ENCODE results near the gene KBTBD12. TPM values are rescaled to one million over a fixed set of nuclear protein-coding genes. Genes with fewer than 3 reads are reported as not detected.
A peak's percentile ranks its signal among the peaks of the same experiment; 100 is the strongest.

The KBTBD12 gene
- total RNA-seq, 1 experiment from 2014 or later, result not detected

DNA sequence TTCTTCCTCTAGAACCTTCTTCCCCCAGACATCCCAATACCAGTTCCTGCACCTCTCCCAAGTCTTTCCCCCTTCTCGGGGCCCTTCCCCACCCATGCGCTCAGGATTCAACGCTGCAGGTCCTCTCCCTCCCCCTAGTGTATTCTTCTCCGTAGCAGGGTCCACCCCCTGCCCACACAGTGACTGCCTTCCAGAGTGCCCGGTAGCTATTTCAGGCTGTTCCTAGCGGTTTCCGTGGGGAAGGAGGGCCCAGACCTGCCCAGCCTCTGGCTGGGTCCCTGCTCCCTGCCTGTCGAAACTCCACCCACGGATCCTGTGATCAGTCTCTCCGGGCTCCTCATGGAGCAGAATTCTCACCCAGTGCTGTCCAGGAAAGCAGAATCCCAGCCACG is 92.0 kb downstream of the KBTBD12 start:
- Mint-ChIP-seq H3K9me3 (ENCODE audit: unreplicated experiment) (no peaks in the 10 kb centered on the region), H3K4me3 (ENCODE audit: unreplicated experiment) (no peak overlapping the region), H3K36me3 (ENCODE audit: insufficient read depth, unreplicated experiment) (no peaks in the 10 kb centered on the region), H3K4me1 (ENCODE audit: insufficient read depth, unreplicated experiment) (peaks cover 23% of the 10 kb centered on the region), H3K27ac (ENCODE audit: low read depth, unreplicated experiment) (no peak overlapping the region), H3K27me3 (ENCODE audit: insufficient read depth, unreplicated experiment) (peaks cover 14% of the 10 kb centered on the region)
- no peak for DNase-seq (ENCODE audit: unreplicated experiment)
- ChIA-PET CTCF (no interaction called here), POLR2A (no interaction called here)
- BruUV-seq (replicated peaks), result no TSS peak
- intact Hi-C loops (cut with micrococcal nuclease), result no loop called here
- TF ChIP-seq, protein P1, sequence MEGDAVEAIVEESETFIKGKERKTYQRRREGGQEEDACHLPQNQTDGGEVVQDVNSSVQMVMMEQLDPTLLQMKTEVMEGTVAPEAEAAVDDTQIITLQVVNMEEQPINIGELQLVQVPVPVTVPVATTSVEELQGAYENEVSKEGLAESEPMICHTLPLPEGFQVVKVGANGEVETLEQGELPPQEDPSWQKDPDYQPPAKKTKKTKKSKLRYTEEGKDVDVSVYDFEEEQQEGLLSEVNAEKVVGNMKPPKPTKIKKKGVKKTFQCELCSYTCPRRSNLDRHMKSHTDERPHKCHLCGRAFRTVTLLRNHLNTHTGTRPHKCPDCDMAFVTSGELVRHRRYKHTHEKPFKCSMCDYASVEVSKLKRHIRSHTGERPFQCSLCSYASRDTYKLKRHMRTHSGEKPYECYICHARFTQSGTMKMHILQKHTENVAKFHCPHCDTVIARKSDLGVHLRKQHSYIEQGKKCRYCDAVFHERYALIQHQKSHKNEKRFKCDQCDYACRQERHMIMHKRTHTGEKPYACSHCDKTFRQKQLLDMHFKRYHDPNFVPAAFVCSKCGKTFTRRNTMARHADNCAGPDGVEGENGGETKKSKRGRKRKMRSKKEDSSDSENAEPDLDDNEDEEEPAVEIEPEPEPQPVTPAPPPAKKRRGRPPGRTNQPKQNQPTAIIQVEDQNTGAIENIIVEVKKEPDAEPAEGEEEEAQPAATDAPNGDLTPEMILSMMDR (IDR thresholded peaks at IDR 0.05; ENCODE audit: unreplicated experiment), result no peak

DNA sequence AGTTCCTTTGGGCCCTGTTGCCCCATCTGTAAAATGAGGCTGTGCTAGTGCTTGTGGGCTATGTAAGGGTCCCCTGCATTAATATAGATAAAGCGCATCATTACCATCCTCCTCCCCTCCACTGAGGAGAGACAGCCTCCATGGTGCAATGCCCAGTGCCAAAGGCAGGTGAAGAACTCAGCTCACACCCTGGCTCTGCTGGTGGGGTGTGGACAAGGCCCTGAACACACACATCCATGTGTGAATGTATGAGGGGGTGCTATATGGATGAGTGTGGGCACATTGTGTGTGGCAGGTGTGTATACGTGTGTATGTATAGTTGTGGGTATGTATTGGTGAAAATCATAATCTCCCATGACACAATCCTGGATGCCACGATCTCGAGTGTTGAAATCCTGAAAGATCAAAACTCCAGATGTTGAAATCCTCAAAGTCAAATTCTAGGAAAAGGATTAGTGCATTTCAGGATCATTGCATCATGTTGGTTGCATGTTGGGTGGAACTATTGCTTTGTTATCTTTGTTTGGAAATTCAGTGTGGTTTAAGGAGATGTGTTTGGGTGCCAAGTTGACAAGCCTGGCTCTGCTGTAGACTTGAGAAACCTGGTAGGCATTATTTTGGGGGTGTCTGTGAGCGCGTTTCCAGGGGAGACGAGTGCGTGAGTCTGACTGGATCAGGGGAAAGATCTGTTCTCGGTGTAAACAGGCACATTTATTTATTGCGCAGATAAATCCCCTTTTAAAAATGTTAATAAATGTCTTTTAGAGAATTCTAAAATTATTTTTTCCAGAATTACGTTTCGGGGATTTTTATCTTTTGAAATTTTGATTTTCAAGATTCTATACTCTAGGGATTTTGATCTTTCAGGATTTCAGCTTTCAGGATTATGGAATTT is 95.2 kb downstream of the KBTBD12 start:
- peak overlapping the region; percentile 52 for H3K4me3 Mint-ChIP-seq (ENCODE audit: unreplicated experiment)
- intact Hi-C loops (cut with micrococcal nuclease), result loop anchor here (1.0 kb wide), 1 partner anchor 42 kb away; the partner anchor contains the start of gene SEC61A1
- no peaks in the 10 kb centered on the region for H3K27me3 Mint-ChIP-seq (ENCODE audit: insufficient read depth, unreplicated experiment)
- peak overlapping the region; percentile 72 for H3K27ac Mint-ChIP-seq (ENCODE audit: low read depth, unreplicated experiment)
- no peaks in the 10 kb centered on the region for H3K9me3 Mint-ChIP-seq (ENCODE audit: unreplicated experiment)
- DNase-seq (ENCODE audit: unreplicated experiment), result peak; percentile 72
- CTCF ChIA-PET, result interaction anchor here (0.9 to 1.3 kb wide), 3 partner anchors 39 to 435 kb away, joined by 3 read pairs; no protein-coding TSS in a partner anchor
- BruUV-seq (replicated peaks), result no TSS peak
- POLR2A ChIA-PET, result interaction anchor here (0.6 to 1.4 kb wide), 5 partner anchors 40 to 635 kb away, joined by 3 to 17 read pairs (median 3); partner anchors contain the start of genes MGLL and SEC61A1
- peaks cover 23% of the 10 kb centered on the region for H3K4me1 Mint-ChIP-seq (ENCODE audit: insufficient read depth, unreplicated experiment)
- H3K36me3 Mint-ChIP-seq (ENCODE audit: insufficient read depth, unreplicated experiment), result no peaks in the 10 kb centered on the region
- TF ChIP-seq, protein P1 (IDR thresholded peaks at IDR 0.05; ENCODE audit: unreplicated experiment), result no peak

DNA sequence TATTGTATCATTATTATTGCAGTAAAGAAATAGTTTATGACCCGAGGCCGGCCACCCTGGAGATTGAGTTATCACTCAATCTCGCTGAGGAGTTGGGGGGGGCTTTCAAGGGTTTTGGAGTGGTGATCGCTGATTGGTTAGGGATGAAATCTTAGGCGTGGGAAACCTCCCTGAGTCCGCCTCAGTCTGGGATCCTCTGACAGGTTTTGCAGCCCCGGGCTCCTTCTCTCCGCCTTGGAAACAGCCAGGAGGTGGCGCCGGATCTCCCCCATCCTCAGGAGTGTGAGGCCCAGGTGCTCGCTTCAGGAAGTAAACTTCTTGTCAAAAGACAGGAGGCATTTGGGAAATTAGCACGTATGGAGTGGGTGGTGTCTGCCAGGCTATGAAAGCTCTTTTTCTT is 96.1 kb downstream of the KBTBD12 start:
- Mint-ChIP-seq H3K27me3 (ENCODE audit: insufficient read depth, unreplicated experiment) (no peaks in the 10 kb centered on the region), H3K36me3 (ENCODE audit: insufficient read depth, unreplicated experiment) (no peaks in the 10 kb centered on the region), H3K9me3 (ENCODE audit: unreplicated experiment) (no peaks in the 10 kb centered on the region), H3K27ac (ENCODE audit: low read depth, unreplicated experiment) (no peak overlapping the region), H3K4me1 (ENCODE audit: insufficient read depth, unreplicated experiment) (peaks cover 23% of the 10 kb centered on the region), H3K4me3 (ENCODE audit: unreplicated experiment) (peak overlapping the region; percentile 52)
- no TSS peak for BruUV-seq (replicated peaks)
- intact Hi-C loops (cut with micrococcal nuclease), result no loop called here
- TF ChIP-seq, protein P1 (IDR thresholded peaks at IDR 0.05; ENCODE audit: unreplicated experiment), result peak; percentile 50
- POLR2A ChIA-PET, result interaction anchor here (0.7 to 1.4 kb wide), 4 partner anchors 39 to 425 kb away, joined by 3 to 17 read pairs (median 4); partner anchors contain the start of genes MGLL and SEC61A1
- CTCF ChIA-PET, result interaction anchor here (0.6 to 1.3 kb wide), 7 partner anchors 10 to 436 kb away, joined by 3 to 4 read pairs (median 3); no protein-coding TSS in a partner anchor
- peak; percentile 61 for DNase-seq (ENCODE audit: unreplicated experiment)

DNA sequence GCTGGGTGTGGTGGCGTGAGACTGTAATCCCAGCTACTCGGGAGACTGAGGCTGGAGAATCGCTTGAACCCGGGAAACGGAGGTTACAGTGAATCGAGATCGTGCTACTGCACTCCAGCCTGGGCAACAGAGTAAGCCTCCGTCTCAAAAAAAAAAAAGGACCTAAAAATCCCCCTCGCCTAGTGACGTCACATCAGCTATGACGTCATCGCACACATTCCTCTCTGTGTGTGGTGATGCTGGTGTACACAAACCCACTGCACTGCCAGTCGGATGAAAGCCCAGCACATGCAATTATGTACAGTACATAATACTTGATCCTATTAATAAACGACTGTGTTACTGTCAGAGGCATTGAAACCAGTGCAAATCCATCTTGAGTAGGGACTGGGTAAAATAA is 97.0 kb downstream of the KBTBD12 start:
- peaks cover 23% of the 10 kb centered on the region for H3K4me1 Mint-ChIP-seq (ENCODE audit: insufficient read depth, unreplicated experiment)
- TF ChIP-seq, protein P1 (IDR thresholded peaks at IDR 0.05; ENCODE audit: unreplicated experiment), result no peak

More for the DNA sequence above, 97.0 kb downstream of the KBTBD12 start:
- H3K9me3 Mint-ChIP-seq (ENCODE audit: unreplicated experiment), result no peaks in the 10 kb centered on the region
- no peaks in the 10 kb centered on the region for H3K36me3 Mint-ChIP-seq (ENCODE audit: insufficient read depth, unreplicated experiment)
- no TSS peak for BruUV-seq (replicated peaks)
- no peak for DNase-seq (ENCODE audit: unreplicated experiment)
- intact Hi-C loops (cut with micrococcal nuclease), result no loop called here
- no peak overlapping the region for H3K27ac Mint-ChIP-seq (ENCODE audit: low read depth, unreplicated experiment)
- POLR2A ChIA-PET, result no interaction called here
- no peaks in the 10 kb centered on the region for H3K27me3 Mint-ChIP-seq (ENCODE audit: insufficient read depth, unreplicated experiment)
- H3K4me3 Mint-ChIP-seq (ENCODE audit: unreplicated experiment), result no peak overlapping the region
- CTCF ChIA-PET, result interaction anchor here (0.9 to 1.2 kb wide), 3 partner anchors 12 to 218 kb away, joined by 3 to 4 read pairs (median 3); no protein-coding TSS in a partner anchor
